Measurements from ENCODE around the gene KIAA1671. TPM values are rescaled to one million over a fixed set of nuclear protein-coding genes. Genes with fewer than 3 reads are reported as not detected.

The KIAA1671 gene
- total RNA-seq, 1 donor from 2014 or later: 28.5 TPM

DNA sequence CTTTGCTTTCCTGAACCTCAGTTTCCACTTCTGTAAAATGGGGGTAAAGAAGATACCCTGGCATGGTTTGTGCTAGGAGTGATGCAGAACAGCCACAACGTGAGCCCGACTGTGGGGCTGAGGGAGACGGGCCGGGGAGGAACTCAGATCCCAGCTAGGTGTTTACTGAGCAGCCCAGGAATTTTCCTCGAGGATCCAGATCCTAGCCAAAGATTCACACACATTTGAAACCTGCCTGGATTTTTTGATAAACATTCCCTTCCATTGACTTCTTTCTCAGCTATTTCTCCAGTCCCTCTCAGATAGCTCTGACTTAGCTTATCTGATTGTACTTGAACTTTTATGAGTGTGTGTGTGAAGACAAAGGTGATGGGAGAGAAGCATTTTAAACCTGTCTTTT is 98.0 kb downstream of the KIAA1671 start:
- no peak for TF ChIP-seq CTCF (IDR thresholded peaks at IDR 0.05)
- DNase-seq (ENCODE audit: low spot score): no peak
- Mint-ChIP-seq H3K4me1 (ENCODE audit: low read depth) (peaks cover 30% of the 10 kb centered on the region), H3K4me3 (ENCODE audit: unreplicated experiment) (no peak overlapping the region), H3K9me3 (ENCODE audit: low read depth) (peaks cover 9% of the 10 kb centered on the region), H3K27me3 (ENCODE audit: low read depth) (no peaks in the 10 kb centered on the region), H3K36me3 (ENCODE audit: low read depth) (peaks cover 17% of the 10 kb centered on the region), H3K27ac (ENCODE audit: unreplicated experiment) (no peak overlapping the region)

DNA sequence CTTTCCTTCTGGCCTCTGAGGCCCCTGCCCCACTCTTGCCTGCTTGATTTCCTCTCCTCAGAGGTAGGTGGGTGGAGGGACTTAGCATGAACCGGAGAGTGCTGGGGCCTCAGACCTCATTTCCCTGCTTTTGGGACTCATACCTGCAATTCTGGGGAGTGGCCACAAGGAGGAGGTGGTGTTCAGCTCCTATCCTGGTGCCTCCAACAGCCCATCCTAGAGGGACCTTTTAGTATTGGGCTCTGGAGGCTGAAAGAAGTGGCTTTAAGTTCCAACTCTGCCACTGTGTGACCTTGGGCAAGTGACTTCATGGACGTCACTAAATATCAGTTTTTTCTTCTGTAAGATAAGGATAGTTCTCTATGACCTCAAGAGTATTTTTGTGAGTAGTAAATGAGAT is 98.6 kb downstream of the KIAA1671 start:
- no peak for DNase-seq (ENCODE audit: low spot score)
- no peak overlapping the region for H3K27ac Mint-ChIP-seq (ENCODE audit: unreplicated experiment)
- H3K36me3 Mint-ChIP-seq (ENCODE audit: low read depth): peaks cover 17% of the 10 kb centered on the region

GRCh38 chr22:25051983-25052710 is 99.6 kb downstream of the KIAA1671 start:
- no peak for TF ChIP-seq CTCF (IDR thresholded peaks at IDR 0.05)
- Mint-ChIP-seq H3K4me3 (ENCODE audit: unreplicated experiment) (no peak overlapping the region), H3K27me3 (ENCODE audit: low read depth) (no peaks in the 10 kb centered on the region), H3K36me3 (ENCODE audit: low read depth) (peaks cover 17% of the 10 kb centered on the region), H3K9me3 (ENCODE audit: low read depth) (peaks cover 9% of the 10 kb centered on the region), H3K27ac (ENCODE audit: unreplicated experiment) (peak overlapping the region; percentile 61), H3K4me1 (ENCODE audit: low read depth) (peaks cover 25% of the 10 kb centered on the region)
- no peak for DNase-seq (ENCODE audit: low spot score)

More for the DNA sequence above, 98.6 kb downstream of the KIAA1671 start:
- TF ChIP-seq CTCF (IDR thresholded peaks at IDR 0.05): peak; percentile 72
- H3K4me1 Mint-ChIP-seq (ENCODE audit: low read depth): peaks cover 30% of the 10 kb centered on the region
- peaks cover 9% of the 10 kb centered on the region for H3K9me3 Mint-ChIP-seq (ENCODE audit: low read depth)
- no peaks in the 10 kb centered on the region for H3K27me3 Mint-ChIP-seq (ENCODE audit: low read depth)
- H3K4me3 Mint-ChIP-seq (ENCODE audit: unreplicated experiment): no peak overlapping the region

DNA sequence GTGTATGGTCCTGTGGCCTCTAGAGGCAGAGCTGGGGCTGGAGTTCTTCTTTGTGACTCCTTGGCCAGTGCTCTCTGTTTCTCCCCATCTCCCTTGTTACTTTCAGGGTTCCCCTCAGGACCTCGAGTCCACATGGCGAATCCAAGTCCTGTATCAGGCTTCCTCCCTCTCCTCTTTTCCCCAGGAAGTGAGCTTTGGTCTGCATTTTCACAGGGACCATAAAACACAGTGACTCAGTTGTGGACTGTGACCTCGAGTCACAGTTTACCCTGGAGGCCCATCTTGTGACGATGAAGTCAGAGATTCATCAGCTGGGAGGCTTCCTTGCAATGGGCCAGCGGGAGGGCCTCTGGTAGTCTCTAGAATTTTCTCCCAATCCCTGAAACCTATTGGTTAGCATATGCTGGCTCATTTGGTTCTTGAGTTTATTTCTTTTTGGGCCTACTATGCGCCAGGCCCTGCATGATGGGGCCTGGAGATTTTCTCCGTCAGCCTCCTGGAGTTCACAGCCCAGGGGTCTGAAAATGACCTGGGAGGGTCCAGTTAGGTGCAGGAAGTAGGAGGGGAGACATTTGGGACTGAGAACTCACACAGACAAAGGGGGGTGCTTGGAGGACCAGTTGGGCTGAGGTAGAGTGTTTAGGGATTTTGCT is 100.8 kb downstream of the KIAA1671 start:
- Mint-ChIP-seq H3K9me3 (ENCODE audit: low read depth) (peaks cover 9% of the 10 kb centered on the region), H3K4me1 (ENCODE audit: low read depth) (peaks cover 19% of the 10 kb centered on the region), H3K27me3 (ENCODE audit: low read depth) (no peaks in the 10 kb centered on the region), H3K27ac (ENCODE audit: unreplicated experiment) (peak overlapping the region; percentile 78), H3K4me3 (ENCODE audit: unreplicated experiment) (no peak overlapping the region), H3K36me3 (ENCODE audit: low read depth) (peaks cover 17% of the 10 kb centered on the region)
- no peak for DNase-seq (ENCODE audit: low spot score)
- TF ChIP-seq CTCF (IDR thresholded peaks at IDR 0.05): no peak

DNA sequence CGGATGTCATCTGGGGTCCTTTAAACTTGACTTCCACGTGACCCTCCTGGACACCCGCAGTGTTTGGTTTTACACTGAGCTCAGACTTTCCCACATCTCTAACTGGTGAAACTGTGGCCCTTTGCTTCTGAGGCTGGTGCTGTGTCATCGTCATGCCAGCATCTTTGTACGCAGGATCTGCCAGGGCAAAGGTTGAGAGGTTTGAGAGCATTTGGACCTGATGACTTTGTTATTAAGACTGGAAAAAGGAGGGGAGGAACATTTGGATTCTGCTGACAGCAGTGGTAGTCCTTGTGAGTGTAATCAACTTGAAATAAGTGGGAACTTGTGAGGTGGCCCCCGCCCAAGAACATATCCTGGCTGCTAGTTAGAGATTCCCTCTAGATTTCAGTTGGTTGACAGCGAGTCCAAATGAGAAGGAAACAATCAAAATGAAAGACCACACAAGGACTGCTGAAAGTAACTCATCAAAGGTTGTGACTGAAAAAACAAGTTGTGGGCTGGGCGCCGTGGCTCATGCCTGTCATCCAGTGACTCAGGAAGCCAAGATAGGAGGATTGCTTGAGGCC is 102.5 kb downstream of the KIAA1671 start:
- H3K36me3 Mint-ChIP-seq (ENCODE audit: low read depth): peaks cover 14% of the 10 kb centered on the region
- TF ChIP-seq CTCF (IDR thresholded peaks at IDR 0.05): no peak
- H3K9me3 Mint-ChIP-seq (ENCODE audit: low read depth): peaks cover 9% of the 10 kb centered on the region
- no peaks in the 10 kb centered on the region for H3K27me3 Mint-ChIP-seq (ENCODE audit: low read depth)
- DNase-seq (ENCODE audit: low spot score): no peak
- H3K4me1 Mint-ChIP-seq (ENCODE audit: low read depth): peaks cover 15% of the 10 kb centered on the region
- no peak overlapping the region for H3K4me3 Mint-ChIP-seq (ENCODE audit: unreplicated experiment)
- H3K27ac Mint-ChIP-seq (ENCODE audit: unreplicated experiment): no peak overlapping the region
